ENCODE results near the gene ST3GAL4.

The ST3GAL4 gene

DNA sequence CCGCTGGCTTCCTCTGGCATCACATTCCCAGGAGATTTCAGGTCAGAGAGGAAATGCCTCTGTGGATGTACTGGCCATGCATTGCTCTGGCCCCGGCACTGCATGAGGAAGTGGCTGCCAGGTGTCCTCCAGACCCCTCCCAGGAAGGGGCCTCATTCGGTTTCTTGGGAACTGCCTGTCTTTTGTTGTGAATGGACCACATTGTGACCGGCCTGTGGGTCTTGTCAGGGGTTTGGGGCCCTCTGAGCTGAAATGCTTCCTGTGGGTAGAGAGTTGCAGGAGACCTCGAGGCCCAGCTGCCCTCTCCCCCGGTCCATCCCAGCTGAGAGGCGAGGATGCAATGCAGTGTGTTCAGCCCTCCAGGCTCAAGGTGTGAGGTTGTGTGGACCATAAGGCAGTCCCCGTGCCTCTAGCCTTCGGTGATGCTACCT, 18.8 kb upstream of the ST3GAL4 start:
- H3K27ac ChIP-seq: no peak overlapping the region
- TF ChIP-seq ZFX (IDR thresholded peaks at IDR 0.05; ENCODE audit: borderline replicate concordance): no peak
- TF ChIP-seq, protein P1, sequence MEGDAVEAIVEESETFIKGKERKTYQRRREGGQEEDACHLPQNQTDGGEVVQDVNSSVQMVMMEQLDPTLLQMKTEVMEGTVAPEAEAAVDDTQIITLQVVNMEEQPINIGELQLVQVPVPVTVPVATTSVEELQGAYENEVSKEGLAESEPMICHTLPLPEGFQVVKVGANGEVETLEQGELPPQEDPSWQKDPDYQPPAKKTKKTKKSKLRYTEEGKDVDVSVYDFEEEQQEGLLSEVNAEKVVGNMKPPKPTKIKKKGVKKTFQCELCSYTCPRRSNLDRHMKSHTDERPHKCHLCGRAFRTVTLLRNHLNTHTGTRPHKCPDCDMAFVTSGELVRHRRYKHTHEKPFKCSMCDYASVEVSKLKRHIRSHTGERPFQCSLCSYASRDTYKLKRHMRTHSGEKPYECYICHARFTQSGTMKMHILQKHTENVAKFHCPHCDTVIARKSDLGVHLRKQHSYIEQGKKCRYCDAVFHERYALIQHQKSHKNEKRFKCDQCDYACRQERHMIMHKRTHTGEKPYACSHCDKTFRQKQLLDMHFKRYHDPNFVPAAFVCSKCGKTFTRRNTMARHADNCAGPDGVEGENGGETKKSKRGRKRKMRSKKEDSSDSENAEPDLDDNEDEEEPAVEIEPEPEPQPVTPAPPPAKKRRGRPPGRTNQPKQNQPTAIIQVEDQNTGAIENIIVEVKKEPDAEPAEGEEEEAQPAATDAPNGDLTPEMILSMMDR (IDR thresholded peaks at IDR 0.05): no peak

DNA sequence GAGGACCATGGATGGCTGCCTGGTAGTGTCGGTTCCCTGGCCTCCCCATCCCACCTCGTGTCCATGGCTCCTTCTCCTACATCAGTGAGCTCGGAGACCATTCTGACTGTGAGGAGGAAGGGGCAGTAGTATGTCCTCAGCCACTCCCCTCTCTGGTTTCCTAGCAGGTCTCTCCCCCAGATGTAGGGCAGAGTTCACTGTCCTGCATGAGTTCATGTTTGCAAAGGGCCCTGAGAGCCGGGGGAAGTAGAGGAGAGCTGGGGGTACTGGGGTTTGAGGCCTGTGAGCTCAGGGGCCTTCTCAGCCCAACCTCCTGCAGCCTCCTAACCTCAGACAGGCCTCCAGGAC, 18.4 kb upstream of the ST3GAL4 start:
- H3K27ac ChIP-seq: no peak overlapping the region
- TF ChIP-seq, protein P1 (IDR thresholded peaks at IDR 0.05): no peak
- TF ChIP-seq ZFX (IDR thresholded peaks at IDR 0.05; ENCODE audit: borderline replicate concordance): no peak

DNA sequence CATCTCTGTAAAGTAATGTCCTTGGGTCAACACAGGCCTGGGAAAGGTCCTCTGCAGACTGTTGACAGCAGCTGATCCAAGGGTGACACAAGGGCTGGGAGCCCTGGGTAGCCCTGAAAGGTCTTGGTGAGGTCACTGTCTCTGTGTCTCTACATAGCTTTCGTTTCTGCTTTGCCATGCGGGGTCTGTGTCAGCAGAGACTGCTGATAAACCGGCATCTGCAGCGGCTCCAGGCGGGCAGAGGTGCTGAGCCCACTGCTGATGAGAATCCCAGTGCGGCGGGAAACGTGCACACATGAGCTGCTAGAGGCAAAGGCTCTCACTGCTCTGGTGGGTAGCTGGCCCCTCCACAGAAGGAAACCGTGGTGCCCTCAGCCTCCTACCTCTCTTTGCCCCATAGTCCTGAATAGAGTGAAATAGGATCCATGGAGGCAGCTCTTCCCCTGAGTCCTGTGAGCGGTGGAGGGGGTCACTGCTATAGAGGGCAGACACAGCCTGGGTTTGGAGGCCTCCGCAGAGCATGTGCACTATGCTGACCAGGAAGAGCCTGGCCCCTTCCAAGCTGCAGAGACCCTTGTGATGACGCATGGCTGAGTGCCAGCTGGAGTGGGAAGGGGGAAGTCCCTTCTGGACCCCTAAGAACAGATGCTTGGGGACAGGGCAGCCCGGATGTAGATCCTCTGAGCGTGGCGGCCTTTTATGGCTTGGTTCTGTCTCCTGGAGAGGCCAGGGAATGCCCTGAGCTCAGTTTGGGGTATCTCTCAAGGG, 17.8 kb upstream of the ST3GAL4 start:
- TF ChIP-seq, protein P1 (IDR thresholded peaks at IDR 0.05): no peak
- TF ChIP-seq ZFX (IDR thresholded peaks at IDR 0.05; ENCODE audit: borderline replicate concordance): no peak
- H3K27ac ChIP-seq: no peak overlapping the region

DNA sequence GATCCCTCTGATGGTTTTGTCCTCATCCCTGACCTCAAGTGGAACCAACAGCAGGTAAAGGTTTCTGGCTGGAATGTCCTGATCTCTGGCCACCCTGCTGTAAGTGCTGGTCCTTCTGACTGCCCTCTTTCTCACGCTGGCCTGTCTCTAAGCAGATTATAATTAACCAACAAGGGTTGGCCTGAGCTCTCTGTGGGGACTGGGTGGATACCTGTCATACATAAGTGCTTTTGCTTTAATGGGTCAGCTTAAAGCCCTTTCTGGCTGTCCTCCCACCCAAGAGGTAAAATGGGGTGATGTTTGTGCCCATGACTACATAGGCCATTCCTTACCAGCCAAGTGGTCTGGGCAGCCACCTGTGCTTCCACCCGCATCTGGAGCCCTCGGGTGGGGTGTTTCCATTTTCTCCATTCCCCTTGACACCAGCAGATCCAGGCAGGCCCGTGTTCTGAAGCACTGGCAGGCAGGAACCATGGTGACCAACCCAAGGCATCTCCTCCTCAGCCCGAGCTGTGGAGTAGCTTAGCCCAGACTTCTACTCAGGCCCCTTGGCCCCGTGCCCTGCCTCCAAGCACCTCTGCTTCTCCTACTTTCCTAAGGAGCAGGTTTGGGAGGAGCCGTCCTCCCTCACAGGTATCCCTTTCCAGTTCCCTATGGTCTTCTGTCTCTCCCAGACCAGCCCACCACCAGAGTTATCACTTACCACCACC, 17.0 kb upstream of the ST3GAL4 start:
- no peak overlapping the region for H3K27ac ChIP-seq
- TF ChIP-seq, protein P1 (IDR thresholded peaks at IDR 0.05): no peak
- no peak for TF ChIP-seq ZFX (IDR thresholded peaks at IDR 0.05; ENCODE audit: borderline replicate concordance)

DNA sequence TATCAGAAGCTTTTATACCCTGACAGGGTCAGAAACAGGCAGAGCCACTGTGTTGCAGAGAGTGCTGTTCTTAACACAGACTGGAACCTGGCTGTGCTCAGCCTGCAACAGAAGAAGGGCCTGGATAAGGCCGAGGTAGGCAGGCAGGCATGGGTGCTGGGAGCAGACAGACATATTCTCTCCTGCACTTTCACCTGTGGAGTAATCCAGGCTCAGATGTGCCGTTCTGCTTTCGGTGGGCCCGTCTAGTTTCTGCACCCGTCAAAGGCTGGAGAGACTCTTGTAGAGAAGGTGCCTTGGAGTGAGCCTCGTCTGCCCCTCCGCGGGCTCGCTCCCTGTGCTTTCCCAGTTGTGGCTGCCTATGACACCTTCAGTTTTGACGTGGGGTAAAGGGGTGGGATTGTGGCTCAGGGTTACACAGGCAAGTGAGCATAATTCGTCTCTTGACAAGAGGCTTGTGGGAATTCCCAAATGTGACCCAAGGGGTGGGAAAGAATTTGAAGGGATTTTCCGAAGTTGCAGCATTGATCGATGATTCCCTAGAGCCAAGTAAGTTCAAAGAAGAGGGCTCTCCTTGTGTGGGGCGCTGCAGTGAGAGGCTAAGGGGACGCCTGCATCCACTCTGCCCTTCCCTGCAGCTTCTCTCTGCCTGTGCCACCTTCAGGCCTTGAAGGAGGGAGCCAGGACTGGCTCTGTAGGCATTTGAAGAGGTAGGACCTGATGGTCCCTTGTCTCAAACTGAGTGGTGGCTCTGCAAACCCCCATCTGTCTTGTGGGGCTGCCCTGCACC, 16.2 kb upstream of the ST3GAL4 start:
- no peak overlapping the region for H3K27ac ChIP-seq
- no peak for TF ChIP-seq ZFX (IDR thresholded peaks at IDR 0.05; ENCODE audit: borderline replicate concordance)
- TF ChIP-seq, protein P1 (IDR thresholded peaks at IDR 0.05): no peak

DNA sequence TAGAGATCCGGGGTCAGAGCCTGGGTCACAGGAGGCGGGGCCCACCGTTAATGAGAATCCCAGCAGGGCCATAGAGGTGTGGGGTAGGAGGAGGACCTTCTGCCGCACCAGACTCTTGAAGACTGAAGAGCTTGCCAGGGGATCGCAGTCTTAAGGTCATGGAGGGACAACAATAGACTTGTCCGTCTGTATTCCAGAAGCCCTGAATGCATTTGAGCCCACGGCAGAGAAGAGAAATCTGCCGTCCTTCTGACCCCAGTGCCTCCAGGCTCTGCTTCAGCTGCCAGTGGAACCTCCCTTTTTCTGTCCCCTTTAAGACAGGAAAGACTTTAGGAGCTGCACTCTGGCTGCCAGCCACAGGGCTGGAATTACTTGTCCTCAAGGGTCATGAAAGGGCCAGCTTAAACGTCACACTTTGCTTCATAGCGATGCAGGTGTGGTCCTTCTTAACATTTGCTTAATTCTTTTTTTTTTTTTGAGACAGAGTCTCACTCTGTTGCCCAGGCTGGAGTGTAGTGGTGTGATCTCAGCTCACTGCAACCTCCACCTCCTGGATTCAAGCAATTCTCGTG, 15.5 kb upstream of the ST3GAL4 start:
- no peak overlapping the region for H3K27ac ChIP-seq
- TF ChIP-seq, protein P1 (IDR thresholded peaks at IDR 0.05): no peak
- no peak for TF ChIP-seq ZFX (IDR thresholded peaks at IDR 0.05; ENCODE audit: borderline replicate concordance)

Data from 22Rv1 (cell line).